HG03439 (cell line): Measurements from ENCODE around the gene RNASET2.
"Not testable (repeated sequence)": the region's sequence is repeated elsewhere in the genome, so short reads cannot be mapped to it uniquely, and the experiment has no call there.

Experiments used
- ATAC-seq: cut with Tn5 transposase; IDR thresholded peaks from one replicate; pipeline ENCODE4 v1.9.1; 2021; ENCODE audit warnings: mild to moderate bottlenecking, moderate library complexity; ENCODE audit not compliant: unreplicated experiment

Gene RNASET2

GRCh38 chr6:166904101-166904746 is 52.1 kb downstream of the RNASET2 start:
- no peak for ATAC-seq

- no peak for ATAC-seq
Observed at GRCh38 chr6:166903500-166903899, 52.9 kb downstream of the RNASET2 start.

GRCh38 chr6:166903027-166903426 is 53.3 kb downstream of the RNASET2 start:
- no peak for ATAC-seq

GRCh38 chr6:166902211-166902755 is 54.1 kb downstream of the RNASET2 start:
- ATAC-seq, result no peak

- no peak for ATAC-seq
Observed at GRCh38 chr6:166901626-166902025, 54.7 kb downstream of the RNASET2 start.

- ATAC-seq, result no peak
Observed at GRCh38 chr6:166900956-166901607, 55.3 kb downstream of the RNASET2 start.

GRCh38 chr6:166900130-166900708 is 56.1 kb downstream of the RNASET2 start:
- no peak for ATAC-seq

- no peak for ATAC-seq
Observed at GRCh38 chr6:166898910-166899309, 57.4 kb downstream of the RNASET2 start.

- ATAC-seq, result not testable (repeated sequence)
Observed at GRCh38 chr6:166894614-166895013, 61.7 kb downstream of the RNASET2 start.

- not testable (repeated sequence) for ATAC-seq
Observed at GRCh38 chr6:166892472-166892871, 63.9 kb downstream of the RNASET2 start.

GRCh38 chr6:166886773-166887172 is 69.6 kb downstream of the RNASET2 start:
- not testable (repeated sequence) for ATAC-seq

- not testable (repeated sequence) for ATAC-seq
Observed at GRCh38 chr6:166884958-166885357, 71.4 kb downstream of the RNASET2 start.

- ATAC-seq, result no peak
Observed at GRCh38 chr6:166879594-166879993, 76.8 kb downstream of the RNASET2 start.
